A673 (cell line): ENCODE measurements around the gene KIF24.

Experiments used
- CTCF ChIP-seq: fragments of 300-800, 200-600 bp; sonication (generic); conservative IDR thresholded peaks from 2 replicates; pipeline ENCODE4 v1.5.1; 2017; ENCODE audit warnings: low read depth, mild to moderate bottlenecking, antibody characterized with exemption, low read length, moderate library complexity, mixed read lengths
- EZH2 ChIP-seq: fragments of 200-600 bp; sonication (generic); IDR thresholded peaks from 2 replicates; pipeline ENCODE4 v1.6.1; 2017; ENCODE audit warnings: borderline replicate concordance, low read depth, mild to moderate bottlenecking, mixed read lengths, antibody characterized with exemption, low read length; ENCODE audit not compliant: poor library complexity, severe bottlenecking

GRCh38 chr9:34377404-34377746, 48.3 kb upstream of the KIF24 start:
- TF ChIP-seq CTCF (no peak), EZH2 (no peak)
